Upper lobe of right lung (tissue), 1 donor: Measurements from ENCODE around the gene C4B. TPM values are rescaled to one million over a fixed set of nuclear protein-coding genes. Genes with fewer than 3 reads are reported as not detected.
"Not testable (repeated sequence)": the region's sequence is repeated elsewhere in the genome, so short reads cannot be mapped to it uniquely, and the experiment has no call there.

Source experiments
- ATAC-seq: fragments of 200-7000 bp; cut with Tn5 transposase; one replicate; pipeline ENCODE4 v1.9.1; 2020; ENCODE audit warnings: mild to moderate bottlenecking, moderate library complexity
- DNase-seq: peaks from one replicate; pipeline ENCODE4 v3.0.0-alpha.2; 2020
- H3K27ac ChIP-seq: fragments of 200-600 bp; one replicate; pipeline ENCODE4 v1.8.0; 2022
- H3K27me3 ChIP-seq: fragments of 200-600 bp; one replicate; pipeline ENCODE4 v1.8.0; 2022; ENCODE audit warnings: mild to moderate bottlenecking
- H3K36me3 ChIP-seq: fragments of 200-600 bp; one replicate; pipeline ENCODE4 v1.8.0; 2022
- H3K4me1 ChIP-seq: fragments of 200-600 bp; one replicate; pipeline ENCODE4 v1.8.0; 2022
- H3K4me3 ChIP-seq: fragments of 200-600 bp; one replicate; pipeline ENCODE4 v1.8.0; 2022; ENCODE audit warnings: mild to moderate bottlenecking
- H3K9me3 ChIP-seq: fragments of 200-600 bp; one replicate; pipeline ENCODE4 v1.8.0; 2022
- intact Hi-C: fragments of 100-400 bp; cut with DNase I; formaldehyde crosslinking; loops from one replicate; pipeline ENCODE4 v1.11.0; 2022
- total RNA-seq: library from RNA; stranded (reverse); fragmentation: NEBNext Ultra II Directional; extraction: Animal tissue kit (Norgen Biotek cat#: 25700); gene quantifications from one replicate; pipeline ENCODE4 v1.2.1, GENCODE V29; 2021
- donor health status: DM: no; HTN: yes; CAD: no; lungs with severe emphysema.

The C4B gene
- total RNA-seq, 1 donor from 2014 or later, result 166 TPM

DNA sequence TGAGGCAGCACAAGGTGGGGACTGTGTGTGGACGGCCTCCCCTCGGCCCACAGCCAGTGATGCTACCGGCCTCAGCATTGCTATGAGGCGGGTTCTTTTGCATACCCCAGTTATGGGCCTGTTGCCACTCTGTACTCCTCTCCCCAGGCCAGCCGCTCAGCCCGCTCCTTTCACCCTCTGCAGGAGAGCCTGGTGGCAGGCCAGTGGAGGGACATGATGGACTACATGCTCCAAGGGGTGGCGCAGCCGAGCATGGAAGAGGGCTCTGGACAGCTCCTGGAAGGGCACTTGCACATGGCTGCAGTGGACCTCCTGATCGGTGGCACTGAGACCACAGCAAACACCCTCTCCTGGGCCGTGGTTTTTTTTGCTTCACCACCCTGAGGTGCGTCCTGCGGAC, 7.5 kb upstream of the C4B start:
- H3K4me3 ChIP-seq, H3K36me3 ChIP-seq, ATAC-seq, H3K9me3 ChIP-seq, H3K4me1 ChIP-seq, H3K27me3 ChIP-seq, H3K27ac ChIP-seq, intact Hi-C loops: not testable (repeated sequence)
- DNase-seq, result peak; percentile 44

DNA sequence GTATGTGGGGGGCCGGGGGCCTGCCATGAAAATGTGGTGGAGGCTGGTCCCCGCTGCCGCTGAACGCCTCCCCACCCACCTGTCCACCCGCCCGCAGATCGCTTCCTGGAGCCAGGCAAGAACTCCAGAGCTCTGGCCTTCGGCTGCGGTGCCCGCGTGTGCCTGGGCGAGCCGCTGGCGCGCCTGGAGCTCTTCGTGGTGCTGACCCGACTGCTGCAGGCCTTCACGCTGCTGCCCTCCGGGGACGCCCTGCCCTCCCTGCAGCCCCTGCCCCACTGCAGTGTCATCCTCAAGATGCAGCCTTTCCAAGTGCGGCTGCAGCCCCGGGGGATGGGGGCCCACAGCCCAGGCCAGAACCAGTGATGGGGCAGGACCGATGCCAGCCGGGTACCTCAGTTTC, 6.6 kb upstream of the C4B start:
- ATAC-seq, H3K9me3 ChIP-seq, H3K36me3 ChIP-seq, intact Hi-C loops, H3K4me1 ChIP-seq, H3K27ac ChIP-seq, H3K4me3 ChIP-seq, H3K27me3 ChIP-seq: not testable (repeated sequence)
- peak; percentile 31 for DNase-seq

DNA sequence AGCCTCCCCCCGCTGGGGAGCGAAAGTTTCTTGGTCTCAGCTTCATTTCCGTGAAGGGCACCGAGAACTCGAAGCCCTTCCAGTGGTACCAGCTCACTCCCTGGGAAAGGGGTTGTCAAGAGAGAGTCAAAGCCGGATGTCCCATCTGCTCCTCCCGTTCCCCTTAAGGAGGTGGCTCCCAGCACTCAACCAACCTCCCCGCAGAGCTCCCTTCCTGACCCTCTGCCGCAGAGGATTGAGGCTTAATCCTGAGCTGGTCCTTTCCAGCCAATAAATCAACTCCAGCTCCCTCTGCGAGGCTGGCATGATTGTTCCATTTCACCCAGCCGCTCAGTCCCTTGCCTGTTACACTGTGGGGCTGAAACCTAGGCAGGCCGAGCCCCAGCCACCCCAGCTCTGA, 6.0 kb upstream of the C4B start:
- intact Hi-C loops, H3K27me3 ChIP-seq, H3K36me3 ChIP-seq, H3K27ac ChIP-seq, H3K4me3 ChIP-seq, ATAC-seq, H3K9me3 ChIP-seq, H3K4me1 ChIP-seq: not testable (repeated sequence)
- DNase-seq, result peak; percentile 46

DNA sequence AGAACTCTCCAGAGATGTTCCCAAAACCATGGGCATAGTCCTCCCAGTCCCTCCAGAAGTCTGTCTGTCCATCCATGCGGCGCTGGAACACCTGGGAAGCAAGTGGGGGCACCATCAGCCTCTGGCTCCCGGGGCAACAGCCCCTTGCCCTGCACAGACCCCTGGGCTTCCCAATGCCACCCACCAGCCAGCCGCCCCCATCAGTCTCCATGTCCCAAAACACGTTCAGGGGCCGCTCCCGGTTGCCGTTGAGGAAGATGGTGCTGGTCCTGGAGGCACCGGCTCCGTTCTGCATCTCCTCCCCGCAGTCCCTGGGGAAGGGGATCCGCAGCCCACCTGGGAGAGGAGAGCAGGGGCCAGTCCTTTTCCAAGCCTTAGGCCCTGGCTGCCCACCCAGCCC, 5.1 kb upstream of the C4B start:
- H3K4me1 ChIP-seq, H3K36me3 ChIP-seq, H3K9me3 ChIP-seq, H3K27ac ChIP-seq, intact Hi-C loops, H3K27me3 ChIP-seq, H3K4me3 ChIP-seq, ATAC-seq: not testable (repeated sequence)
- DNase-seq, result peak; percentile 23

DNA sequence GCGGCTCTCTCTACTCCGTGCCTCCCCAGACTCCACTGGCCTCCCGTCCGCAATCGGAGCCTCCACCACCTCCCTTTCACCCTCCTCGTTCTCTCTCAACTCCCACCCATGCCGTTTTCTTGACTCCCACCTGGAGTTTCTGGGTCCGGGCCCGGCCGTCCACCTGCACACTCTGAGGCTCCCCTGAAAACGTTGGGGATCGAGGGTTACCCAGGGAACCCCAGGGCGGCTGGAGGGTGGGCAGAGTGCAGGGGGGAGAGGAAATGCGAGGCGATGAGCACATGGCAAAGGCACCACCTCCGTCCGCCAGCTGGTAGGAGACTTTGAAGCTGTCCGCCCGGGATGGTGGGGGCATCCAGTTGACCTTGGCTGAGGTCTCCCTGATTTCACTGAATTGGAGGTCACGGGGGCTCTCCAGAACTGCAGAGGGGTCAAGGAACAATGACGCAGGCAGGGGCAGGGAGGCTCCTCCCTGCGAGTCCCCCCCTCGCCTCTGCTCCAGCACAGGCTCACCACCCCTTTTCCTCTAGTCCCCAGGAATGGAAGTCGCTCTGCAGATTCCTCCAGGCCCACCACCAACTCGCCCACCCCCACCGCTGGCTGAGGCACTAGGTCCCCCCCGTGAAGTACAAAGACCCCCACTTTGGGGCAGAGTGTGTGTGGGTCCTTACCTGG, 3.6 kb upstream of the C4B start:
- peak; percentile 46 for DNase-seq
- H3K9me3 ChIP-seq, intact Hi-C loops, H3K27me3 ChIP-seq, ATAC-seq, H3K4me3 ChIP-seq, H3K4me1 ChIP-seq, H3K27ac ChIP-seq, H3K36me3 ChIP-seq: not testable (repeated sequence)

DNA sequence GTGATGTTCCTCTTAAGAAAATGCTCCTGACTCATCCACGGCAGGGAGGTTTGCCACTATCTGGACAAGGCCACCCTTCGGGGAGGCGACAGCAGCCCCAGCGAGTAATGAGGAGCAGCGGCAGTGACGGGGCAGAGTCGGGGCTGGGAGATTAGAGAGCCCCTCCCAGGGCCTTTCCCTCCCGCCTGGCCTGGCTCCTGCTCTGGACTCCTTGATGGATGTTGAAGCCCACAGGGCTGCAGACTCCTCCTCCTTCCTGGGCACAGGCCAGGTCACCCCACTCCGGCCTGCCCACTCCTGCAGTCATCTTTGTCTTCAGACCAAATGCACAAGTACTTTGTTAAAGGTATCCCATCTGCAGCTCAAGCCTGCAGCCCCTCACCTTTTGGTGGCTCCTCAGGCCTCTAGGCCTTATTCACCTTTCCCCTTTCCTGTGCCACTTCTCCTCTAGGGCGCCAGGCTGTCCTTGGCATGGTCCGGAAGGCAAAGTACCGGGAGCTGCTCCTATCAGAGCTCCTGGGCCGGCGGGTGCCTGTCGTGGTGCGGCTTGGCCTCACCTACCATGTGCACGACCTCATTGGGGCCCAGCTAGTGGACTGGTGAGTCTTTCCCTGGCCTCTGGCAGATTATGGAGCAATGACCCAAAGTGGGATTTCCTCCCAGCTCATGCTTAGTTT, 1.5 kb upstream of the C4B start:
- H3K4me3 ChIP-seq, H3K9me3 ChIP-seq, H3K36me3 ChIP-seq, intact Hi-C loops, H3K27ac ChIP-seq, ATAC-seq, H3K4me1 ChIP-seq, H3K27me3 ChIP-seq: not testable (repeated sequence)
- DNase-seq, result peak; percentile 61

DNA sequence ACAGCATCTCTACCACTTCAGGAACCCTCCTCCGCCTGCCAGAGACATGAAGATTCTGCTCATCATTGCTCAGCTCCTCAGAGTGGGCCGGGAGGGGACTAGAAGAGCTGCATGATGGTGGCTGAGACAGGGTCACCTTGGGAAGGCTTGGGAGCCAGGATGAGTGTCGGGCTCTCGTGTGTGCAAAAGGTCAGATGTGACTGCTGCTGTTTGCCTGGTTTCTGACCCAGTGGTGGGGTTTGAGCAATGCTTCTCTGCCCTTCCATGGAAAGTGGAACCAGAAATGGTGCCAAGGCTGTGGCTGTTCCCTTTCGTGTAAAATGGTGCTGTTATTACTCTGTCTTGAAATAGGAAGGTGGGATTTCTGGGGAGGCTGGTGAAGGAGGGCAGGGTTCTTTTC, 857 bp upstream of the C4B start:
- DNase-seq, intact Hi-C loops, H3K27me3 ChIP-seq, H3K4me3 ChIP-seq, H3K9me3 ChIP-seq, H3K27ac ChIP-seq, H3K4me1 ChIP-seq, H3K36me3 ChIP-seq, ATAC-seq: not testable (repeated sequence)

DNA sequence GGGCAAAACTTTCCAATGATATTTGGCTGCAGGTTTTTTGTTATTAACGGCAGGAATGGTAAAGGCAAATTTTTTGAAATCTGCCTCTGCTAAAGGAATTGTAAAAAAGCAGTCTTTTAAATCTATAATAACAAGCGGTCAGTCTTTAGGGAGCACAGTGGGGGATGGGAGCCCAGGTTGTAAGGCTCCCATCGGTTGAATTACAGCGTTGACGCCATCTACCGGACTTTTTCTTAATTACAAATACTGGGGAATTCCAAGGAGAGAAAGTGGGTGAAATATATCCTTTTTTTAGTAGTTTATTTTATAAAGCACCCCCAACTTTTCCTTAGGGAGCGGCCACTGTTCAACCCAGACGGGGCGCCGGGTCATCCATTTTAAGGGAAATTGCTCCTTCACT, 7.5 kb downstream of the C4B start:
- intact Hi-C loops, H3K4me3 ChIP-seq, DNase-seq, H3K4me1 ChIP-seq, H3K9me3 ChIP-seq, H3K36me3 ChIP-seq, H3K27ac ChIP-seq, H3K27me3 ChIP-seq: not testable (repeated sequence)
- ATAC-seq, result peak; percentile 53

DNA sequence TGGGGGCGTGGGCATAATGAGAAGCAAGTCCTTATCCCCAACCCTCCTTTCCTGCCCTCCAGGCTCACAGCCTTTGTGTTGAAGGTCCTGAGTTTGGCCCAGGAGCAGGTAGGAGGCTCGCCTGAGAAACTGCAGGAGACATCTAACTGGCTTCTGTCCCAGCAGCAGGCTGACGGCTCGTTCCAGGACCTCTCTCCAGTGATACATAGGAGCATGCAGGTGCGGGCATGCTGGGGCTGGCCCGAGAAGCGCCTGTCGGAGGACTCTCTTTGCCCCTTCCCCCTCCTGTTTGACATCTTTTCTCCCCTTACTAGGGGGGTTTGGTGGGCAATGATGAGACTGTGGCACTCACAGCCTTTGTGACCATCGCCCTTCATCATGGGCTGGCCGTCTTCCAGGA, 14.0 kb downstream of the C4B start:
- H3K4me3 ChIP-seq, ATAC-seq, H3K4me1 ChIP-seq, DNase-seq, intact Hi-C loops, H3K27me3 ChIP-seq, H3K9me3 ChIP-seq, H3K36me3 ChIP-seq, H3K27ac ChIP-seq: not testable (repeated sequence)

DNA sequence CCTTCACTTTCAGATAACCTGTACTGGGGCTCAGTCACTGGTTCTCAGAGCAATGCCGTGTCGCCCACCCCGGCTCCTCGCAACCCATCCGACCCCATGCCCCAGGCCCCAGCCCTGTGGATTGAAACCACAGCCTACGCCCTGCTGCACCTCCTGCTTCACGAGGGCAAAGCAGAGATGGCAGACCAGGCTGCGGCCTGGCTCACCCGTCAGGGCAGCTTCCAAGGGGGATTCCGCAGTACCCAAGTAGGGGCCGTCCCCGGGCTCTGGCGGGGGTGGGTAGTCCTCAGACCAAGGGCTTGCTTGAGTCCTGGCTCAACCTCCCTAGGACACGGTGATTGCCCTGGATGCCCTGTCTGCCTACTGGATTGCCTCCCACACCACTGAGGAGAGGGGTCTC, 15.0 kb downstream of the C4B start:
- H3K27ac ChIP-seq, H3K36me3 ChIP-seq, H3K4me1 ChIP-seq, H3K9me3 ChIP-seq, H3K27me3 ChIP-seq, DNase-seq, intact Hi-C loops, ATAC-seq, H3K4me3 ChIP-seq: not testable (repeated sequence)

DNA sequence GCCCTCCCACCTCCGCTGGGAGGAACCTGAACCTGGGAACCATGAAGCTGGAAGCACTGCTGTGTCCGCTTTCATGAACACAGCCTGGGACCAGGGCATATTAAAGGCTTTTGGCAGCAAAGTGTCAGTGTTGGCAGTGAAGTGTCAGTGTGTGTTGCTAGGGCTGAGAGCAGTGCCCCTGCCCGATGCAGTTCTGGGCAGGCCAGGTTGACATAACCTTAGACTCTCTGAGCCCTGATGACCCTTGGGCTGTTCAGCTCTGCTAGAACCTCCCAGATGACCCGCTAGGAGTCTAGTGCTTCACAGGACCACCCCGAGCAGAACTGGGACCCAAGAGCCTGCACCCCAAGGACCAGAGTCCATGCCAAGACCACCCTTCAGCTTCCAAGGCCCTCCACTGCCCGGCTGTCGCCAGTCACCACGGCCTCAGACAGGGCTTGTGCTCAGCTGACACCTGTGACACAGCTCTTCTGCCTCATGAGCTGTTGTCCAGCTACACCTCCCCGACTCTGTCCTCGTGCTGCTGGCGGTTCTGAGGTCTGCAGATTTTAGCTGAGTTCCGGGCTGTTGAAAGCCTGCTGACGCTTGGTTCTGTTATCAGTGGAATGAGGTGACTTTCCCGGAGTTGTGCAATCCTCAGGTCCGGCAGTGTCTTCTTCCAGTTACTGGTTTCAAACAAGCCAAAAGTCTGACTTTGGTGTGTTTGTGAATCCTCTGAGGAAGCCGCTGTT, 20.9 kb downstream of the C4B start:
- ATAC-seq, H3K27ac ChIP-seq, intact Hi-C loops, H3K4me3 ChIP-seq, H3K27me3 ChIP-seq, H3K9me3 ChIP-seq, H3K4me1 ChIP-seq, H3K36me3 ChIP-seq, DNase-seq: not testable (repeated sequence)

DNA sequence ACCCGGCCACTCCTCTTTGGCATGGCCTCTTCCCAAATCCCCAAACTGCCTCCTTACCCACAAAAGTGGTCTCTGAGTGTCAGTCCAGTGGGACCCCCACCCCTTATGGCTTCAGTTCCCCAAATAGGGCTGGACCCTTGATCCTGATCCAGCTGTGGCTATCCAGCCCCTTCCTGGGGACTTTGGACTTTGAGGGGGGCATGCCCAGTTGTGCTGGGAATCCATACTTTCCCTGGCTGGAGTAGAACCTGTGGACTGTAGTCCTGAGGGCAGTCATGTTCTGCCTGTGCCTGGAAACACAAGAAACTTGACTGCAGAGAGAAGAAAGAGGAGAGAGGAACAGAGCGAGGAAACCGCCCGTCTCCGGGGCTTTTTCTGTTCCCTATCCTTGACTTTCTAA, 22.5 kb downstream of the C4B start:
- H3K27ac ChIP-seq, H3K4me3 ChIP-seq, ATAC-seq: not testable (repeated sequence)

DNA sequence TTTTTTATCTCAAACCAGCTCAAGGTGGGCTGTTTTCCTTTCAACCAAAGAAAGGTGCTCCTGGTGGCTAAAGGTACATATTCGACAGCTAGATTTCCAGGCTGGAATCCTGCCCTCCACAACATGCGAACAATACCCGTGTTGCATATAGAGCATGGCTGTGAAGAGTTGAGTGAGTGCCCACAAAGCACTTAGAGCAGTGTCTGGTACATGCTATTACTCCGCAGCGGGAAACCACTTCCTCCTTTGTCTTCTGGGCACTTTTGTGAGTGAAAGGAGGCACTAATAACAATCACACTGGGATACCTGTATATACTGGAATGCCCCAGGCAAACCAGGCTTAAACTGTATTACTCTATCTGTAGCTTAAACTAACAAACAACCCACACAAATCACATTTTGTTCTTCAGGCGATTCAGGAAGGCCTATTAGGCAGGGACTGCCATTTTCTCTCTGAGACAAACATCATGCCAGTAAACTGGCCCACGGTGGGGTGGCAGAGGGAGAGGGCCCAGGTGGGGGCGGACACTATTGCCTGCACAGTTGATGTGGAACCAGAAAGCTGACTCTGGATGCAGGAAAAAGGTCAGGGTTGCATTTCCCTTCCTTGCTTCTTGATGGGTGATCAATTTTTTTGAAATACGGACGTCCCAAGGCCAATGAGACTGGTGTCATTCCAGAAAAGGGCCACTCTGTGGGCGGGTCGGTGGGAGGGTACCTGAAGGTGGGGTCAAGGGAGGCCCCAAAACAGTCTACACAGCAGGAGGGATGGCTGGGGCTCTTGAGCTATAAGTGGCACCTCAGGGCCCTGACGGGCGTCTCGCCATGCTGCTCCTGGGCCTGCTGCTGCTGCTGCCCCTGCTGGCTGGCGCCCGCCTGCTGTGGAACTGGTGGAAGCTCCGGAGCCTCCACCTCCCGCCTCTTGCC, 23.3 kb downstream of the C4B start, which contains the start of gene CYP21A2:
CYP21A2 (plus strand) TSS at position 818 of the 927 bp plus-strand sequence; CDS start at position 826, 8 bp downstream.
- H3K27me3 ChIP-seq, H3K36me3 ChIP-seq, H3K9me3 ChIP-seq, H3K4me1 ChIP-seq, H3K4me3 ChIP-seq, H3K27ac ChIP-seq, intact Hi-C loops, DNase-seq: not testable (repeated sequence)
- peak; percentile 47 for ATAC-seq

More for the DNA sequence above, 22.5 kb downstream of the C4B start:
- intact Hi-C loops, H3K36me3 ChIP-seq, H3K9me3 ChIP-seq, H3K4me1 ChIP-seq, H3K27me3 ChIP-seq, DNase-seq: not testable (repeated sequence)
